GM19468 (cell line): Measurements from ENCODE around the gene FBXW9.
"Not testable (repeated sequence)": the region's sequence is repeated elsewhere in the genome, so short reads cannot be mapped to it uniquely, and the experiment has no call there.

Experiments used
- ATAC-seq: cut with Tn5 transposase; IDR thresholded peaks from one replicate; pipeline ENCODE4 v1.9.1; 2021; ENCODE audit warnings: mild to moderate bottlenecking, moderate library complexity, moderate number of reproducible peaks; ENCODE audit not compliant: unreplicated experiment; ENCODE audit errors: extremely low read depth

Gene FBXW9

GRCh38 chr19:12687496-12688196, 8.8 kb downstream of the FBXW9 start, which contains the start of gene GNG14:
TSS of gene GNG14 (plus strand) at chr19:12687998. CDS start at chr19:12688049, 51 bp downstream.
- ATAC-seq: no peak

GRCh38 chr19:12685831-12686230, 10.6 kb downstream of the FBXW9 start:
- ATAC-seq: no peak

GRCh38 chr19:12681074-12681987, 15.1 kb downstream of the FBXW9 start, which contains the start of gene DHPS:
TSS of gene DHPS (minus strand) at chr19:12681880. CDS start at chr19:12681766, 114 bp downstream.
- ATAC-seq: peak; percentile 36

- ATAC-seq: no peak
Measured at GRCh38 chr19:12680034-12680433, 16.4 kb downstream of the FBXW9 start.

- ATAC-seq: not testable (repeated sequence)
Measured at GRCh38 chr19:12678039-12678438, 18.4 kb downstream of the FBXW9 start.

GRCh38 chr19:12676928-12677327, 19.5 kb downstream of the FBXW9 start:
- no peak for ATAC-seq

GRCh38 chr19:12676384-12676792, 20.0 kb downstream of the FBXW9 start:
- ATAC-seq: no peak

- no peak for ATAC-seq
Measured at GRCh38 chr19:12675940-12676339, 20.5 kb downstream of the FBXW9 start.

- ATAC-seq: no peak
Measured at GRCh38 chr19:12675399-12675798, 21.0 kb downstream of the FBXW9 start.

- no peak for ATAC-seq
Measured at GRCh38 chr19:12672744-12673143, 23.7 kb downstream of the FBXW9 start.

GRCh38 chr19:12670159-12670928, 26.1 kb downstream of the FBXW9 start:
- no peak for ATAC-seq

GRCh38 chr19:12669270-12670158, 26.9 kb downstream of the FBXW9 start:
- ATAC-seq: no peak

- ATAC-seq: no peak
Measured at GRCh38 chr19:12668932-12669269, 27.5 kb downstream of the FBXW9 start.

GRCh38 chr19:12668346-12668745, 28.1 kb downstream of the FBXW9 start:
- ATAC-seq: no peak

- ATAC-seq: no peak
Measured at GRCh38 chr19:12667731-12668302, 28.6 kb downstream of the FBXW9 start.

GRCh38 chr19:12666265-12667048, 30.0 kb downstream of the FBXW9 start, which contains the start of the genes MAN2B1 and WDR83:
TSS of gene MAN2B1 (minus strand) at chr19:12666742. CDS start at chr19:12666701, 41 bp downstream.
TSS of gene WDR83 (plus strand) at chr19:12666807. CDS start at chr19:12669791, 2,984 bp downstream.
- ATAC-seq: no peak

- no peak for ATAC-seq
Measured at GRCh38 chr19:12665671-12666264, 30.7 kb downstream of the FBXW9 start.

- ATAC-seq: no peak
Measured at GRCh38 chr19:12665281-12665573, 31.2 kb downstream of the FBXW9 start.
